GM18511 (cell line): ENCODE measurements around the gene ZDHHC20.
"Not testable (repeated sequence)": the region's sequence is repeated elsewhere in the genome, so short reads cannot be mapped to it uniquely, and the experiment has no call there.

Experiments used
- ATAC-seq: cut with Tn5 transposase; IDR thresholded peaks from one replicate; pipeline ENCODE4 v1.9.1; 2021; ENCODE audit warnings: mild to moderate bottlenecking, moderate library complexity; ENCODE audit not compliant: unreplicated experiment

Gene ZDHHC20

DNA sequence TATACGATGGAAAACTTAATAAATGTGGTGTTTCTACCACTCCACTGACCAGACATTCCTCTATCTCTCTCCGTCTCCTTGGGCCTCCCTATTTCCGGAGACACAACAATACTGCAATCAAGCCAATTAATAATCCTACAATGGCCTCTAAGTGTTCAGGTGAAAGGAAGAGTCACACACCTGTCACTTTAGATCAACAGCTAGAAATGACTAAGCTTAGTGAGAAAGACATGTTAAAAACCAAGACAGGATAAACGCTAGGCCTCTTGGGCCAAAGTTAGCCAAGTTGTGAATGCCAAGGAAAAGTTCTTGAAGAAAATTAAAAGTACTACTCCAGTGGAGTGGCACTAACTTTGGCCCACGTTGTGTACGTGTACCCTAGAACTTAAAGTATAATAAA, 22.5 kb downstream of the ZDHHC20 start:
- ATAC-seq: peak; percentile 37

DNA sequence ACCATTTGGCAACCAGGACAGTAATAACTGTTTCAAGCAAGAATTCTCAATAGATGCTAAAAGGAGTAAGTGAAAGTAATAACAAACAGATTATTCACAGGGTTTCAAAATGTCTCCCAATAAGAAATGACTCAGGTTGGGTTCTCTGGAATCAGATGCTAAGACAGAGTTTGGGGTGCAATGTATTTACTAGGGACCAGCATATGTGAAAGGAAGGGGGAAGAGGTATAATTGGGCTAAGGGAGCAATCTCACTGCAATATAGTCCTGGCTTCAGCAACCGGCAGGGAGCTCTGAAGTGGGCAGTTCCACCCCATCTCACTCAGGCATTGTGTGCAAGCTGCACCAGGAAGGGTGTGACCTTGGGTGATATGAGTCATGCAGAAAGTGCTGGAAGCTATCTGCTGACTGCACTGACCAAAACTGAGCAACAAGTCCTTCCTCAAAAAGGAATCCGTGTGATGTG, 23.4 kb downstream of the ZDHHC20 start:
- peak; percentile 99 for ATAC-seq

DNA sequence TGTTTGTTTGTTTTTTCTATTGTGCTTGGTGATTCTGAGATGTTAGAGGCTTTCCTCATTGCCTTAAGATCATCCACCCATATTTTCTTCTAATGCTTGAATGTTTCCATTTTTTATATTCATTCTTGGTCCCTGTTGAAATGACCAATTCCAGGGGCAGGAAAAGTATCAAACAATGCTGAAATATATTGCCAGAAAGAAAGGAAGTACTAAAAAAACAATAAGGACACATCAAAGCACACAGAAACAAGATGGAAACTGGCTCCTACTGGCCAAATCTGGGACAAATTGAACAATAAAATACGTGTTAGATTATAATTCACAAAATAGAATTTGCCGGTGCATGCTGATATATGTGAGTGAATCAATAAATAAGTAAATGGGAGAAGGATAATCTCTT, 23.9 kb downstream of the ZDHHC20 start:
- no peak for ATAC-seq

DNA sequence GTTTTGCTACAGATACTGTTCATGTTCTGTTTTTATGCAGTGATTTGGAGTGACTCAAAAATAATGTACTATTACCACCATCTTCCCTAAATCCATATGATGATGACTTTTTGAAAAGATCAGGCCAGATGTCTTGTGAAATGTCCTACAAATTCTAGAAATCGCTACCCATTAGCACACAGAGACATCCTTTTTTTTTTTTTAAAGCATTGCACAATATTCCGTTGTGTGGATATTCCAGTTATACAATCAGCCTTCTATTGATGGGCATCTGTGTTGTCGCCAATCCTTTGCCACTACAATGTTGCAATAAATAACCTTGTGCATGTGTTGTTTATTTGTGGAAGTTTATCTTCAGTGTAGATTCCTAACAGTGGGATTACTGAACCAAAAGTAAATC, 24.5 kb downstream of the ZDHHC20 start:
- no peak for ATAC-seq

DNA sequence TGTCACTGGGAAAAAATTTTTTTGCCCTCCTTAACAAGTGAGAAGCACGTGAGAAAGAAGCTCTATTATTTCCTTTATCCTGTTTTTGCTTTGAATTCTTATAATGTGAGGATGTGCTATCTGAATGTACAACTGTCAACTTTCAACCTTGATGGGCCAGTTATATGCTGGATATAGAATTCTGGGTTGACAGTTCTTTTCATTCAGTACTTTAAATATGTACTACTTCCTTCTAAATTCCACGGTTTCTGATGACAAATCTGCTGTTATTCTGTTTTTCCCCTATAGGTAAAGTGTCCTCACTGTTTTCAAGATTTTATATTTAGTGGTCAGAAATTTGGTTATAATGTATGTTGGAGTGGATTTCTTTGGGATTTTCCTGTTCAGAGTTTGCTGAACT, 29.9 kb downstream of the ZDHHC20 start:
- no peak for ATAC-seq

DNA sequence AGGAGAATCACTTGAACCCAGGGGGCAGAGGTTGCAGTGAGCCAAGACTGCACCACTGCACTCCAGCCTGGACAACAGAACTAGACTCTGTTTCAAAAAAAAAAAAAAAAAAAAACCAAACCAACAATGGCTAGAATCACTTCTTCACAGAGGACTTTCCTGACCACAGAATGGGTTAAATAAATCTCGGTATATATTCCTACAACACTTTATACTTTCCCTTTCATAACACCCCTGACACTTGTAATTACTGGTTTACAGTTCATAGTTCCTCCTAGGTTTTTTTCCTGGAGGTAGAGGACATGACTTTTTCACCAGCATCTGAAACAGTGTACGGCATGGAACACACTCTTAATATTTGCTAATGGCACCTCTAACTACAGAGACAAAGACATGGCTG, 31.4 kb downstream of the ZDHHC20 start:
- no peak for ATAC-seq

DNA sequence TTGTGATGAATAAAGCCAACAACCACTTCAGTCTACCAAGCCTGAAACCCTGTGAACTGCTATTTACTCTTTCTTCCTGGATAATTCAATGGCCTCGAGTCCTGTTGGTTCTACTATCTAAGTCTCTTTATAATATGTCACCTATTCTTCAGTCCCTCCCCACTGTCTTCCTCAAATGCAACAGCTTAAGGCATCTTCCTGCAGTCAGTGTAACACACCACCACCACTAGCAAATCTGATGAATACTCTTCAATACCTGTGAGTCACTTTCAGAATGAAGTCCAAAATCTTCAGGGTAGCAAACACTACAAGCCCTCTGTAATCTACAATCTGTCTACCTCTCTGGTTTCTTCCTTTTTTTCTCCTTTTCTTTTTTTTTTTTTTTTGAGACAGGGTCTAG, 32.9 kb downstream of the ZDHHC20 start:
- no peak for ATAC-seq

DNA sequence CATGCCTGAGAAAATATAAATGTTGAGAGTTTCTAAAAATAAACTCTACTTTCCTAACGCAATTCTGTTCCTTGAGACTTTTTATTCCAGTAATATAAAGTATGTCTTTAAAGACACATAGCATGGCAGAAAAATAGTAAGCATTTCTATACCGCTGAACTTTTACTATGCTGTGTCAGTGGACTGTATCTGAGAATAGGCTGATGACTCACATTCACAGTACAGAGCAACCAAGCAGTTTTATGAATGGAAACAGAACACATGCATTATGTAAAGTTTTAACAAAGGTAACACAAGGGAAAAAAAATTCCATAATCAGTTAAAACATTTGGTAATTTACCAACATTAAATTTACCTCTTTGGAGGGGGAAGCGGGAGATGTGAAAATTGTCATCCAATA, 38.4 kb downstream of the ZDHHC20 start:
- ATAC-seq: no peak

DNA sequence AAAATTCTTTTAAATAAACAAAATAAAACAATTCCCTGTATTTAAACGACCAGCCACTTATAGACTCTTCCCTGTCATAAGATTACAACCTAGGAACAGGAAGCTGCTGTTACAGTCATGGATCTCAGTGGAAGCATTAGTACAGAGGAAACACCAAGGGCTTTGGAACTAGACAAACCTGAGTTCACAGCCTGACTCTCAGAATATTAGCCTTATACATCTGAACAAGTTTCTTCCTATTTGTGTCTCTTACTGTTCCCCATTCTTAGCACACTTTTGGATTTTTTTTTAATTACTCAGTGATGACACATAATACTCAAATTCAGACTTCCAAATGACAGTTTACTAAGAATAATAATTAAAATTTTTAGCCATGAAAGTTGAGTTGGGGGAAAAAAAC, 46.1 kb downstream of the ZDHHC20 start:
- ATAC-seq: no peak

DNA sequence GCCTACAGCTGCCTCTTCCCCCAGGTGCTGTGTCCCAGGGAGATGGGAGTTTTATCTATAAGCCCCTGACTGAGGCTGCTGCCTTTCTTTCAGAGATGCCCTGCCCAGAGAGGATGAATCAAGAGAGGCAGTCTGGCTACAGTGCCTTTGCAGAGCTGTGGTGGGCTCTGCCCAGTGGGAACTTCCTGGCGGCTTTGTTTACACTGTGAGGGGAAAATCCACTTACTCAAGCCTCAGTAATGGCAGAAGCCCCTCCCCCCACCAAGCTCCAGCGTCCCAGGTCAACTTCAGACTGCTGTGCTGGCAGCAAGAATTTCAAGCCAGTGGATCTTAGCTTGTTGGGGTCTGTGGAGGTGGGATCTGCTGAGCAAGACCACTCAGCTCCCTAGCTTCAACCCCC, 48.6 kb downstream of the ZDHHC20 start:
- ATAC-seq: not testable (repeated sequence)

DNA sequence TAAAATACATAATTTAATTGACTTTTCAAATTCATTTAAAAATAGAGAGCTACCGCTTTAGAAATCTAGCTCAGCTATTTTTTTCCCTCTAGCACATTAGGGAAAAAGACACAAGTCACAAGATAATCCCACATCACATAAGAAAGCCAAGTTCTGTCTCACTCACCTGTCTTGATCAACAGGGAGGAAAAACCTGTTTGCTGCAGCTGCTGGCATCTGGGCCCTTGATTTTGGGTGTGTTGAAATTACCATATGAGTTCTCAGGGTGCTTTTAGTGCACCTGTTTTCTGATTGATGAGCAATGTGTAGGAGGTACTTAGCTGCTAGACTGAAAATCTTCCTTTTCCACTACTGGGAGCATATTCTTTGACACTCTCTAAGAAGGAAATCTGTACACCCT, 53.8 kb downstream of the ZDHHC20 start:
- no peak for ATAC-seq

DNA sequence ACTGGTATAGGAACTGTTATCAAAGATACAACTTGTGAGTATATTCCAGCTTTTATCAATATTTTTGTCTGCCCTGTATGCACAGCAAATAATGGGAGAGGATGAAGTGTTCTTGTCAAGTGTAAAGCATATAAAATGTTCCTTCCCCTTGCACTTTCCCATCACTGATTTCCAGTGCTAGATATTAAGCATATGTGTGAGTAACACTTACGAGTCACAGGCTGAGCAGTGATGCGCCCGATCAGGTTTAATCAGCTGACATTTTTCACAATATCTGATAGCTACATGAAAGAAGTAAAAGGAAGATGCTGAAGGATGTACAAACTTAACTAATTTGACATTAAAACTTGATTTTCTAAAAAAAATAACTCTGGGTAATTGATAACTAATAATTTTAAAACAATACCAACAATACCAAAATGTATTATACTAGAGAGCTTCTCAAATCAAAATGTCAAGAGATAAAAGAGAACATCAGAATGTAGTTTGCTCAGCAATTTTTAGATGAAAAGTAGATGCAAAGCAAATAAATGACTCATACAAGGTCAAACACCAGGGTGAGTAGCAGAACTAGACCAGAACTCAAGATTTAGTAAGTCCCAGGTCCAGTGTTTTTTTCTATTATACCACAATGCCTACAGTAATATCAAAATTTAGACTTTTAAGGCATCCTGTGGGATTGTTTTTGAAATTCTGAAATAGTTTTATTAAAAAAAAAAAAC, 56.4 kb downstream of the ZDHHC20 start:
- no peak for ATAC-seq

DNA sequence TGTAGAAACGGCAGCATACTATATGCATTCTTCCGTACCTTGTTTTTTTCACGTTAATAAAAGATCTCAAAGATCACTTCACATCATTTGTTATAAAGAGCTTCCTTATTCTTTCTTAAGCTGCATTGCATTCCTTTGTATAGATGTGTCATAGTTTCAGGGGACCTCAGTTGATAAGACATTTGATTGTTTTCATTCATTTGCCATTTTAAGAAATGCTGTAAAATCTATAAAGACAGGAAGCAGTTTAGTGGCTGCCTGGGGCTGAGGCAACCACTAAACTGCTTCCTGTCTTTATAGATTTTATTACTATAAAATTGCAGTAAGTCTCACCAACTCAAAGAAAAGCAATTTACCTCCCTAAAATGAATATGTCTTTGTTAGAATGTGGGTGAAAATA, 59.4 kb downstream of the ZDHHC20 start:
- ATAC-seq: no peak

DNA sequence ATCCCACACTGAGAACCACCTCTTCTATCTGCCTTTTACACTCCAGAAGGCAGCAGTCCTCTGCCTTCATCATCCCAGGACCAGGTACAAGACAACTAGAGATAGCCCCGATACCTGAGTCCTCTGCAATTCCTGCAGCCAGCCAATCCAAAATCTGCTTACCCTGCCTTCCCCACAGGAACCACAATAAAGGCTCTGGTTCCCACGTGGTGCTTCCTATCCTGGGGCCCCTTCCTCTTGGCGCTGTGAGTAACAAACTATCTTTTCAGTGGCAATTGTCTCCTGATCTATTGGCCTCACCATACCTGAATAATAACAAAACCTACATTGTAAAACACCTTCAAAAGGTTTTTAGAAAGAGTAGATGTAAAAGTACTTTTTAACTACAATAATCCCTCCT, 63.1 kb downstream of the ZDHHC20 start:
- ATAC-seq: no peak

DNA sequence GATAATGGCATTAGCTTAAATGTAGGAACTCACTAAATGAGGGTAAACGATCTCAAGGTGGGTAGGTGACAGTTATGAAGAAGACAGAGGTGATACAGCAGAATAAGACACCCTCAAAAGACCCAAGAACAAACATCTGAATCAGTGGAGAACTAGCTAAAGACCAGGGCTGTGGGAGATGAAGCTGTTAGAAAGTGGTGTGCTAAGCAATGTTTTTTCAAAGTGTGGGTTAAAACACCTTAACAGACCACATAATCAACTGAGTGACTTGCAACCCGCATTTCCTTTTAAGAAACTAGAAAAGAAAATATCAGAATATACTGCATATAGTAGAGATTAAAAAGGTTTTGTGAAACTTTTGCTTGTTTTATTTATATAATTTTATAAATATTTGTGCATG, 70.0 kb downstream of the ZDHHC20 start:
- ATAC-seq: no peak

DNA sequence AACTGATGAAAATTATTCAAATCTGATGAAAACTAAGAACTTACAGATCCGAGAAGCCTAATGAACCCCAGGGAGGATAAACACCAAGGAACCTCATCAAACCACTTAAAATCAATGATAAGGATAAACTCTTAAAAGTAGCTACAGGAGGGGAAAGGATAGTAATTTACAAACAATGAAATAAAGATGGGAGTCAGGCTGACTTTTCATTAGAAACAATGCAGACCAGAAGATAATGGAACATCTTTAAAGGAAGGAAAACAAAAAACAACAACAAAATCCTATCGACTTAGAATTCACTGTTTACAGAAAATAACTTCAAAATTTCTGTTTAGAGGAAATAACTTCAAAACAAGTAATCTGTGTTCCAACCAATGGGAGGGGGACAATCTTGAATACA, 73.4 kb downstream of the ZDHHC20 start:
- no peak for ATAC-seq

DNA sequence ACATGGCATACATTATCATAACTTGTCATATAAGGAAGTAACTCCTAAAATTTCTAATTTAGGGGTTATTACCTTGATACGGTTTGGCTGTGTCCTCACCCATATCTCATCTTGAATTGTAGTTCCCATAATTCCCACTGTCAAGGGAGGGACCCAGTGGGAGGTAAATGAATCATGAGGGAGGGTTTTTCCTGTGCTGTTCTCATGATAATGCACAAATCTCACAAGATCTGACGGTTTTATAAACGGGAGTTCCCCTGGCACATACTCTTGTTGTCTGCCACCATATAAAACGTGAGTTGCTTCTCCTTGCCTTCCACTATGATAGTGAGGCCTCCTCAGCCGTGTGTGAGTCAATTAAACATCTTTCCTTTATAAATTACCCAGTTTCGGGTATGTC, 76.0 kb downstream of the ZDHHC20 start:
- ATAC-seq: no peak

DNA sequence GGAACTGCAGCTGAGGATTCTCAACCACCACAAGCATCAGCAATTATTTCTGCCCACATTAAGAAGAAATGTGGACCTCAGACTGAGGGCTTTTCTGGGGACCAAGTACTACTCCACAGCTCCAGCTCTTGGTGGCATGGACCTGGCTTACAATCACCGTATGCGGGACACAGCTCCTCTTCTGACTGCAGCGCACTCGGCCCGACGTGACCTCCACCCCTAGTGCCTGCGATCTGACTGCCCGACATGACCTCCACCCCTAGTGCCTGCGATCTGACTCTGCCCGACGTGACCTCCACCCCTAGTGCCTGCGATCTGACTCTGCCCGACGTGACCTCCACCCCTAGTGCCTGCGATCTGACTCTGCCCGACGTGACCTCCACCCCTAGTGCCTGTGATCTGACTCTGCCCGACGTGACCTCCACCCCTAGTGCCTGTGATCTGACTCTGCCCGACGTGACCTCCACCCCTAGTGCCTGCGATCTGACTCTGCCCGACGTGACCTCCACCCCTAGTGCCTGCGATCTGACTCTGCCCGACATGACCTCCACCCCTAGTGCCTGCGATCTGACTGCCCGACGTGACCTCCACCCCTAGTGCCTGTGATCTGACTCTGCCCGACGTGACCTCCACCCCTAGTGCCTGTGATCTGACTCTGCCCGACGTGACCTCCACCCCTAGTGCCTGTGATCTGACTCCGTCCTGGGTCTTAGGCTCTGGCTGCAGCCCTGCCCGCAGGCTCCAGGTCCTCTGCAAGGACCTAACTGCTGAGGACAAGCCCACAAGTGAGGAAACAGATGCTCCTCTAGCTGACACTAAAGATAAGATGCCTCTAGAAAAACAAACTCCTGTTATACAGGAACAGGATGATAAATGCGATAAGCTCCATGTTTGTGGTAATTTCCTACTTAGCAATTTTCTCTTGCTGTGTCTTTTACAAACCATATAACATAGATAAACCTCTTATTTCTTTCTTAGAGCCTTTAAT, 81.8 kb downstream of the ZDHHC20 start:
- not testable (repeated sequence) for ATAC-seq

DNA sequence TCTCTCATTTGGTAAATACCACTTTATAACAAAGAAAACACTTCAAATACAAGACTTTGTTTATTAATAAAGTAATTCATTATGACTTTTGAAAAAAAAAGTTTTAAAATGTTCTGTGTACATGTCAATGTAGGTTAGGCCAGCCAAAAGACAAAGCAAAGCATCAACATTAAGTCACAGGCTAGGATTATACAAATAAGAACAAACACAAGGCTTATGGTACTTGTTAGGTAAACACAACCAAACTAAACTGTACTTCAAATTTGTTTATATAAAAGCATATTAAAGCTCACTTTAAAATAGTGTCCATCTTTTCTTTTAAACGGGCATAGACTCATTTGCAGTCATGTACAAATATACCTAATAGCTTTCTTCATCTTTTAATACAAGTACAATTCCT, 86.6 kb downstream of the ZDHHC20 start:
- no peak for ATAC-seq

DNA sequence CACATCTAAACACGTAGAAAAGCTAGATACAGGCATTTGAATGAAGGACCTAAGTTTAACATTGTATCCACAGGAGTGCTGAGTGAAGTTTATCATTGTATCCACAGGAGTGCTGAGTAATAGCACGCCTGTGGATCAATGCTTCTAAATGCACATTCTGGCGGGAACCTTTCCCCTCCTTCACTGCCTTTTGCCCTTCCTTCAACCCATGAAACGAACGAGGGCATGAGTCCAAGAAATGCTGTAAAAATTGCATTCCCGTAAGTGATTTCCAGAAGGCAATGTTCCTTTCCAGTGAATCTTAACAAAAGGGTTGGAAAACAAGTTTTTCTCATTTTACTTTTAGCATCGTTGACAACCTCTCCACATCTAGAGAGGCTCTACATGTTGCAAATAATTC, 88.1 kb downstream of the ZDHHC20 start:
- no peak for ATAC-seq

DNA sequence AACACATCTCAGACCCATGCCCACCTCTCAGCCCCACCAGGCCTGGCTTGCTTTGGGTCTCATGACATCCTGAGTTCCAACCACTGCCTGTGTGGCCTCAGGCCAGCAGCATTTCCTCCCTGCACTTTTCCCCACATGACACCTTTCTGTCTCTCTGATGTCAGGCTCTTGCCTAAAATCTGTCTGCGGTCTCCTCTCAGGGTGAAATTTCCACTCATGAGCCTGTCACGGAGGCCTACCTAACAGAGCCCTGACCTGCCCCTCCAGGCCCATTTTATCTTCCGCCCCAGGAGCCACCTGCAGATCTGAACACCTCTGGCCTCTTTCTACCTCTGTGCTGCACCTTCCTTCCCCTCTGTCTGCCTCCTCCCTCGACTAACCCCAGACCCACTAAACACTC, 93.5 kb downstream of the ZDHHC20 start:
- ATAC-seq: no peak

DNA sequence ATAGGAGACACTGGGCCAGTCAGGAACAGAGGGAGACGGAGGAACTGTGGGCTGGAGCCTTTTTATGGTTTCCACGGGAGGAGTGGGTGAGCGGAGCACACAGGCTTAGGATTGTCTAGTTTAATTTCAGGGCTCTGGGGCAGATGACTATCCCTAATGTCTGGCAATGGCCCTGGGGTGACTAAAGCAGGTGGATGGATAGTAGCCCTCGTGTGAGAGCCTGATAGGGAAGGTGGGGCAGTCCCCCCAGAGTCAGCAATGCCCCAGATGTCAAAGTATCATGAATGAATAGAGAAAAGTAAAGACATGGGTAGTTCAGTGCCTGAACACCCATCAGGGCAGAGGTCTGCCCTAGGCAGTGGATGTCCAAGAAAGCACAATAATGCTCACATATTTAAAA, 94.2 kb downstream of the ZDHHC20 start:
- no peak for ATAC-seq
